HG03378 (cell line): ENCODE measurements around the gene SLC19A2.
"Not testable (repeated sequence)": the region's sequence is repeated elsewhere in the genome, so short reads cannot be mapped to it uniquely, and the experiment has no call there.

Experiments
- ATAC-seq: cut with Tn5 transposase; IDR thresholded peaks from one replicate; pipeline ENCODE4 v1.9.1; 2021; ENCODE audit warnings: mild to moderate bottlenecking, moderate library complexity; ENCODE audit not compliant: unreplicated experiment

The SLC19A2 gene

GRCh38 chr1:169485431-169486280, at the start of gene SLC19A2:
Gene SLC19A2 (minus strand): TSS chr1:169485944. CDS start chr1:169485766, 178 bp downstream.
- ATAC-seq, result peak; percentile 97

- no peak for ATAC-seq
These were observed 48.9 kb upstream of the SLC19A2 start for GRCh38 chr1:169534653-169535052.

- not testable (repeated sequence) for ATAC-seq
These were observed 47.9 kb upstream of the SLC19A2 start for GRCh38 chr1:169533528-169534190.

- ATAC-seq, result no peak
These were observed 44.7 kb upstream of the SLC19A2 start for GRCh38 chr1:169530448-169530847.

- no peak for ATAC-seq
These were observed 43.4 kb upstream of the SLC19A2 start for GRCh38 chr1:169529068-169529642.

GRCh38 chr1:169528215-169529067, 42.7 kb upstream of the SLC19A2 start:
- ATAC-seq, result no peak

GRCh38 chr1:169527451-169528214, 41.9 kb upstream of the SLC19A2 start:
- ATAC-seq, result no peak

GRCh38 chr1:169527001-169527400, 41.3 kb upstream of the SLC19A2 start:
- ATAC-seq, result no peak

- ATAC-seq, result no peak
These were observed 40.5 kb upstream of the SLC19A2 start for GRCh38 chr1:169526120-169526832.

- no peak for ATAC-seq
These were observed 39.6 kb upstream of the SLC19A2 start for GRCh38 chr1:169525391-169525790.

GRCh38 chr1:169523904-169524303, 38.2 kb upstream of the SLC19A2 start:
- no peak for ATAC-seq

- no peak for ATAC-seq
These were observed 35.5 kb upstream of the SLC19A2 start for GRCh38 chr1:169521226-169521625.

- ATAC-seq, result no peak
These were observed 31.9 kb upstream of the SLC19A2 start for GRCh38 chr1:169517558-169518186.

- no peak for ATAC-seq
These were observed 29.9 kb upstream of the SLC19A2 start for GRCh38 chr1:169515641-169516040.

- no peak for ATAC-seq
These were observed 29.0 kb upstream of the SLC19A2 start for GRCh38 chr1:169514566-169515270.

- no peak for ATAC-seq
These were observed 27.5 kb upstream of the SLC19A2 start for GRCh38 chr1:169513208-169513607.

GRCh38 chr1:169511316-169512005, 25.7 kb upstream of the SLC19A2 start:
- ATAC-seq, result no peak

- no peak for ATAC-seq
These were observed 24.3 kb upstream of the SLC19A2 start for GRCh38 chr1:169510060-169510459.
